GM12874 (cell line): Measurements from ENCODE around the gene TCF12.

Experiments used
- CTCF ChIP-seq: IDR thresholded peaks from 2 replicates; pipeline ENCODE4 v1.5.1; 2011; ENCODE audit warnings: low read depth, mild to moderate bottlenecking, control low read depth, low read length, moderate library complexity; ENCODE audit not compliant: insufficient read depth

TCF12 gene

GRCh38 chr15:57203906-57204305 lies 285.5 kb downstream of the TCF12 start:
- TF ChIP-seq CTCF: no peak

GRCh38 chr15:57205027-57205855 lies 286.8 kb downstream of the TCF12 start:
- TF ChIP-seq CTCF: no peak

DNA sequence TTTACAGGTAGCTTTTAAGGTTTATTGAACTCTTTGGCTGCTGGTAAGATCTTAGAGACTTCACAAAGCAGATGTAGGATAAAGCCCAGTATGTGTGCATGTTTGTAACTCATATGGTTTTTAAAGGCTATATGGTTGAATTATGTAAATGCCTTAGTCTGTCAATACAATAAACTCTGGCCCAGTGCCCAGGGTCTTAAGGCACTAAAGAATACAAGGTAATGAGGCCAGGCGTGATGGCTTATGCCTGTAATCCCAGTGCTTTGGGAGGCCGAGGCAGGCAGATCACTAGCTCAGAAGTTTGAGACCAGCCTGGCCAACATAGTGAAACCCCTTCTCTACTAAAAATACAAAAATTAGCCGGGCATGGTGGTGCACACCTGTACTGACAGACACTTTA lies 287.6 kb downstream of the TCF12 start:
- TF ChIP-seq CTCF: no peak

GRCh38 chr15:57213862-57214261 lies 295.4 kb downstream of the TCF12 start:
- TF ChIP-seq CTCF: peak; percentile 25; the same call in 1 of the 2 replicates

DNA sequence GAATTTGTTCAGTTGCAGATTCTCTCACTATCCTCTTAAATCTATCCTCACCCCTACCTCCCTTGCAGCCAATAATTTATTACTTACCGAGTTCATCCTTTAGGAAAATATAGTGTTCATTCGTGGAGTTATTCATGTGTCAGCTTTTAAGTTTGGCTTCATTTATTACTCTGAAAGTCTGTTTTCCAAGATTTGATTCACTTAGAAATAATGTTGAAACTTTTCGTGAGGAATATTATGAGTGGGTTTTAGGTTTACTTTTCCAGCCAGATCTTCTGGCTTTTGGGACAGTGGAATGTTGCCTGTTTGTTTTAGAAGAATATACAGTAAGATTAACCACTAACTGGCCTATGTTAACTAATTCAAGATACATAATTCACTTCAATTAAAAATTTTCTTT lies 296.9 kb downstream of the TCF12 start:
- TF ChIP-seq CTCF: no peak

GRCh38 chr15:57215881-57216280 lies 297.4 kb downstream of the TCF12 start:
- no peak for TF ChIP-seq CTCF

- no peak for TF ChIP-seq CTCF
These were observed 297.8 kb downstream of the TCF12 start for GRCh38 chr15:57216288-57216687.
